Stimulated activated naive CD8-positive, alpha-beta T cell treated with anti-CD3 and anti-CD28 coated beads, Interleukin-15, Interleukin-2, amounts not matched to agents 100 U/mL and 50 U/mL, for 24 hours (primary cell): ENCODE results near the gene ADPRHL1.
A peak's percentile ranks its signal among the peaks of the same experiment; 100 is the strongest.
"Not testable (repeated sequence)": the region's sequence is repeated elsewhere in the genome, so short reads cannot be mapped to it uniquely, and the experiment has no call there.

ENCODE experiments used
- ATAC-seq: fragments of 150-1000 bp; cut with Tn5 transposase; one replicate; pipeline ENCODE4 v1.10.0; 2021
- DNase-seq: peaks from one replicate; pipeline ENCODE4 v3.0.0; 2021

Gene ADPRHL1

GRCh38 chr13:113454936-113455335 is 1.6 kb upstream of the ADPRHL1 start:
- ATAC-seq (no peak), DNase-seq (no peak)

DNA sequence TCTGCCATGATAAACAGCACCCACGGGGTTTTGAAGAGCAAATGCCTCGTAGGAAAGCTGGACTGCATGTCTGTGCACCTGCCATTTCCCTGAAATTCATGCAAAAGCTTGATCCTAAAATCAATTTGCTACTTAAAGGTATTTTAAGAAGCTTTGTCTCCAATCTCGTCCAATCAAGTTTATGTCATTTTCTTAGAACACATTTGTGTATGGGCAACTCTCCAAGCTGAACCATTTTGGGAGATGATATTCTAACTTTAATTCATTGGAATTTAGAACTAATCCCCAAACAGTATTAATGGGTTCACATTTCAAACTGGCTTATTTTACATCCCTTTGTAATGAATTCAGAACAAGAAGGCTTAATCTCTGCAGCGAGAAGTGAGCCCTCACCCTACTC is 822 bp downstream of the ADPRHL1 start:
- DNase-seq: no peak

DNA sequence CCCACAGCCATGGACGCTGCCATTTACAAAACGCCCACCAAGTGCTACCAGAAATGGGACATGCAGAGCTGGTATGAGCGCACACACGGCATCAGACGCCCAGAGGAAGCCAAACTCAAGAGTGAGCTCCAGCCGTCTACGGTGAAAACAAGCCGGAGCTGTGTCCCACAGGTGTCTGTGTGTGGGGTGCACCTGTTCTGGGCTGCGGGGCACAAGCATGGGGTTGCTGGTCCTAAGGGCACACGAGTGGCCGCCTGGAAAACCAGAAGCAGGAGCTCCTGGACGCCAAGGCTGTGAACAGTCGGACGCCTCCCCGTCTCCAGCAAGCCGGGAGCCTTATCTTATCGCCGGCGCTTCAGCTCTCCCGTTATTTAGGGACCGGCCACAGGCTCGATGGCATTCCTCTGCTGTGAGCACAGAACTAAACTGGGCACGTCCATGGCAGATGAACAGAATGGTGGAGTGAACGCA is 1.3 kb downstream of the ADPRHL1 start:
- no peak for DNase-seq
- ATAC-seq: no peak

More for the DNA sequence above, 822 bp downstream of the ADPRHL1 start:
- ATAC-seq: no peak

DNA sequence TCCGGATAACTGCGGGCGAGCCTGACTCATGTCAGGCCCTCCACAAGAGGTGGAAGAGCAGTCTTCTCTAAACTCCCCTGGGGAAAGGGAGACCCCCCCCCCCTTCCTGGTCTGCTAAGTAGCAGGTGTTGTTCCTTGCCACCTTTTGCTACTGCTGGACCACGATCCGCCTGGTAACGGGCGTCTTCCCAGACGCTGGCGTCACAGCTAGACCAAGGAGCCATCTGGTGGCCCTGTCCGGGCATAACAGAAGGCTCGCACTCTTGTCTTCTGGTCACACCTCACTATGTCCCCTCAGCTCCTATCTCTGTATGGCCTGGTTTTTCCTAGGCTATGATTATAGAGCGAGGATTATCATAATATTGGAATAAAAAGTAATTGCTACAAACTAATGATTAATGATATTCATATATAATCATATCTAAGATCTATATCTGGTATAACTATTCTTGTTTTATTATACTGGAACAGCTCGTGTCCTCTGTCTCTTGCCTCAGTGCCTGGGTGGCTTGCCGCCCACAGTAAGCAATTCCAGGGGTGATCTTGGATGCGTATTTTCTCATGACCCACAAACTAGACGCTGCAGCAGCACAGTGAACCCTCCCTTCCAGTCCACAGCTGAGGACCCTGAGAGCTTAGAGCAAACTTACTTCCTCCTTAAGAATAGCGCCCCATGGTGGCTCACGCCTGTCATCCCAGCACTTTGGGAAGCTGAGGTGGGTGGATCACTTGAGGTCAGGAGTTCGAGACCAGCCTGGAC is 2.2 kb downstream of the ADPRHL1 start:
- not testable (repeated sequence) for DNase-seq, ATAC-seq

DNA sequence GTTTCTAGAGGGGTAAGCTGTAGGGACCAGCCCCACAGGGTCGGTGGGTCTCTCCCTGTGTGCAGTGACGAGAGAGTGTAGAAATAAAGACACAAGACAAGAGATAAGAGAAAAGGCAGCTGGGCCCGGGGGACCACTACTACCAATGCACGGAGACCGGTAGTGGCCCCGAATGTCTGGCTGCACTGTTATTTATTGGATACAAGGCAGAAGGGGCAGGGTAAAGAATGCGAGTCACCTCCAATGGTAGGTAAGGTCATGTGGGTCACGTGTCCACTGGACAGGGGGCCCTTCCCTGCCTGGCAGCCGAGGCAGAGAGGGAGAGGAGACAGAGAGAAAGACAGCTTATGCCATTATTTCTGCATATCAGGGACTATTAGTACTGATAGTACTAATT is 2.9 kb downstream of the ADPRHL1 start:
- ATAC-seq, DNase-seq: not testable (repeated sequence)

- ATAC-seq: no peak
These were observed 3.5 kb downstream of the ADPRHL1 start for GRCh38 chr13:113449693-113450347.

GRCh38 chr13:113448885-113449692 is 4.2 kb downstream of the ADPRHL1 start:
- ATAC-seq: peak; percentile 82
- peak; percentile 56 for DNase-seq

More at GRCh38 chr13:113449693-113450347, 3.5 kb downstream of the ADPRHL1 start:
- DNase-seq: no peak

DNA sequence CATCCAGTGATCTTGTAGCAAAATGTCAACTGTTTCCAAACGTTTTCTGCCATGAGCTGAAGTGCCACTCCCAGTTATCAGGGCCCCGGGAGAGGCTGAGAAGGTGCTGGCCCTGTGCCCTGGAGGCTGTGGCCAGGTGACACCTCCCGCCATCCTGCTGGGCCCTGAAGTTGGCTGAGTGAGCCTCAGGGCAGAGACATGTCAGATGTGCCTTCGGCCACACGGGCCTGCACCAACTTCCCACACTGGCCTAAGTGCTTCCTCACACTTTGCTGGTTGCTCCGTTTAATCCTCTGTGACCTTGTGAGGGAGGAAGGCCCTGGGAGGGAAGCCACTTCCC is 4.8 kb downstream of the ADPRHL1 start:
- no peak for ATAC-seq
- no peak for DNase-seq

DNA sequence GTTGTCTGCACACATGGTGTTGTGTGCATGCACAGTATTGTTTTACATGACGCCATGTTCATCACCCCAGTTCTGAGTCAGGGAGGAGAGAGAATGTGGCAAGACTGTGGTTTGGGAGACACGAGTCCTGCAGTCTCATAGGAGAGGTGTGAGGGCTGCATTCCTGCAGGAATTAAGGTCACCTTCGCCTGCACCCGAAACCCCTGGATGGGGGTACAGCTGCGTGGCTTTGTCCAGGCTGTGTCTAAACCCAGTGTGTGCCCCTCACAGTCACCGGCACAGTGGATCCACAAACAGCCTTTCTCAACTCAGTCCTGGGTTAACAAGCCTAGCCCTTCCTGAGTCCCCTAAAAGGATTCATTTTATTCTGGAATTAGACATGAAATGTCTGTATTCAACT is 5.7 kb downstream of the ADPRHL1 start:
- ATAC-seq (no peak), DNase-seq (no peak)

DNA sequence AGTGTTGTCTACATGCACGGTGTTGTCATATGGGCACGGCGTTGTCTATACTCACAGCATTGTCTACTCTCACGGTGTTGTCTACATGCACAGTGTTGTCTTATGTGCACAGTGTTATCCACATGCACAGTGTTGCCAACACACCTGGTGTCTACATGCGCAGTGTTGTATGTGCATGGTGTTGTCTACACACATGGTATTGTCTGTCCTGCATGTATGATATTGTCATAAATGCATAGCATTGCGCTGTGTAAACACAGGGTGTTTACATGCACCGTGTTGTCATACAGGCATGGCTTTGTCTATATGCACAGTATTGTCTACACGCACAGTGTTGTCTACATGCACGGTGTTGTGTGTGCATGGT is 6.8 kb downstream of the ADPRHL1 start:
- ATAC-seq: no peak
- DNase-seq: no peak

DNA sequence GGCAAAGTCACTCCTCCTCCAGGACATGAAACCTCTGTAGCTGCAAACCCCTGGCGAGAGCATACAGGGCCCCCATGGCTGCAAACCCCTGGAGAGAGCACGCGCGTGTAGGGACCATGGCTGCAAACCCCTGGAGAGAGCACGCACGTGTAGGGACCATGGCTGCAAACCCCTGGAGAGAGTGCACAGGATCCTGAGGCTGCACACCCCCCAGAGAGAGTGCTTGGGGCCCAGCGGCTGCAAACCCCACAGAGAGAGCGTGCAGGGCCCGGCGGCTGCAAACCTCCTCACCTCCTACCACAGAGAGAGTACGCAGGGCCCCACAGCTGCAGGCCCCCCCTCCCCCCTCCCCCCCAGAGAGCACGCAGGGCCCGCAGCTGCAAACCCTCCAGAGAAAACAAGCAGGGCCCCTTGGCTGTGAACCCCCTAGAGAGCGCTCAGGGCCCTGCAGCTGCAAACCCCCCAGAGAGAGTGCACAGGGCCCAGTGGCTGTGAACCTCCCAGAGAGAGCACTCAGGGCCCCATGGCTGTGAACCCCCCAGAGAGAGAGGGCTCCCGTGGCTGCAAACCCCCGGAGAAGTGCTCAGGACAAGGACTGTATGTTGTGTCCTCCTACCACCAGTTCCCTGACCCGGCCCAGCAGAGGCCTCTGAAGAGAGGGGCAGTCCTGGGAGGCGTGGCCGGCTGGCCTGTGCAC is 7.3 kb downstream of the ADPRHL1 start:
- ATAC-seq (no peak), DNase-seq (no peak)

DNA sequence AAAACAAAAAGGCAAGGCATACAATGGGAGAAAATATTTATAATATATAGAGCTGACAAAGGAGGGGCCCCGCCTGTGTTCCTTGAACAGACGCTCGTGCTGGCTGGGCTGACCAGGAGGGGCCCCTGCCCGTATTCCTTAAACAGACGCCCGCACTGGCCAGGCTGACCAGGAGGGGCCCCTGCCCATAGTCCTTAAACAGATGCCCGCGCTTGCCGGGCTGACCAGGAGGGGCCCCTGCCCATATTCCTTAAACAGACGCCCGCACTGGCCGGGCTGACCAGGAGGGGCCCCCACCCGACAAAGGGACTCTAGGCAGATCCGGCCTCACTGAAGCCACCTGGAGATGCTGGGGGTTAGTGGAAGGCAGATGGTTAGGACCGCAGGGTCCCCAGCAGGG is 9.3 kb downstream of the ADPRHL1 start:
- DNase-seq (no peak), ATAC-seq (no peak)

DNA sequence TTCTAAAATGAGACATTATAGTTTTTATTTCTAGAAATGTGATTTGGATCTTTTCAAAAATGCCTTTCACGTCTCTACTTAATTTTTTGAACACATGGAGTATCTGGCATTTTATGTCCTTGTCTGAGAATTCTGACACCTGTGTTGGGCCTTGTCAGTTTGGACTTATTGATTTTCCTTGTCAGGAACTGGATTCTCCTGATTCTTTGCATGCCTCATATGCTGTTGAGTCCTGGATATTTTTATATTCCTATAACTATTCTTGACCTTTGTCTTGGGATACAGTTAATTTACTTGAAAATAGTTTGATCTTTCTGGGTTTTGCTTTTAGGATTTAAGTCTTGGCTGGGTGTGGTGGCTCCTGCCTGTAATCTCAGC is 10.3 kb downstream of the ADPRHL1 start:
- no peak for DNase-seq
- ATAC-seq: no peak

DNA sequence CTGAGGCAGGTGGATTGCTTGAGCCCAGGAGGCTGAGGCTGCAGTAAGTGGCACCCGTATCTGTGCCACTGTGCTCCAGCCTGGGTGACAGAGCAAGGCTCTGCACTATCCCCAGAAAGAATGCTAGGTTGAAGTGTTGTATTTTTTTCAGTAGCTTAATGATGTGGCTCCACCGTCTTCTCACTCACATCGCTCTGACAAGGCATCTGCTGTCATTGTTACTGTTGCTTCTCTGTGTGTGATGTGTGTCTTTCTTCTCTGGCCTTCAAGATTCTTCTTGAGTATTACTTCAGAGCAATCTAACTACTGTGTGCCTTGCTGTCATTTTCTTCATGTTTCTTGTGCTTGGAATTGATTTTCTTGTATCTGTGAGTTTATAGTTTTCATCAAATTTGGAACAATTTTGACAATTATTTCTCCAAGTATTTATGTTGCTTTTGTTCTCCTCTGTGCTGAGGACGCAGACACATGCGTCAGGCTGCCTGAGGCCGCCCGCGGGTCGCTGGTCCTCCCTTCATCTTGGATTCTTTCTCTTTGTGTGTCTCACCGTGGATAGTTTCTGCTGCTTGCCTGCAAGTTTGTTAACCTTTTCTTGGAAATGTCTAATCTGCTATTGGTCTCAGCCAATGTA is 10.8 kb downstream of the ADPRHL1 start:
- DNase-seq (no peak), ATAC-seq (no peak)

DNA sequence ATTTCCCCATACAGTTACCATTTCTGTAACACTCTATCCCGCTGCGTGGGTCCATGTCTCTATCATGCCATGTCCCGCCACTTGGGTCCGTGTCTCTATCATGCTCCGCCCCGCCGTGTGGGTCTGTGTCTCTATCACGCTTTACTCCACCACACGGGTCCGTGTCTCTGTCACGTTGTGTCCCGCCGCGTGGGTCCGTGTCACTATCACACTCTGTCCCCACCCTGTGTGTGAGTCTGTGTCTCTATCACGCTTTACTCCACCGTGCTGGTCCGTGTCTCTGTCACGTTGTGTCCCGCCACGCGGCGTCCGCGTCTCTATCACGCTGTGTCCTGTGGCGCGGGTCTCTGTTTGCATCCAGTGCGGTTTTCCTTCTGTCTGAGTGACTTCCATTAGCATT is 11.6 kb downstream of the ADPRHL1 start:
- no peak for DNase-seq
- ATAC-seq: no peak

- ATAC-seq: no peak
- DNase-seq: no peak
These were observed 15.8 kb downstream of the ADPRHL1 start for GRCh38 chr13:113437408-113438010.

- not testable (repeated sequence) for DNase-seq, ATAC-seq
These were observed 16.4 kb downstream of the ADPRHL1 start for GRCh38 chr13:113436866-113437265.

DNA sequence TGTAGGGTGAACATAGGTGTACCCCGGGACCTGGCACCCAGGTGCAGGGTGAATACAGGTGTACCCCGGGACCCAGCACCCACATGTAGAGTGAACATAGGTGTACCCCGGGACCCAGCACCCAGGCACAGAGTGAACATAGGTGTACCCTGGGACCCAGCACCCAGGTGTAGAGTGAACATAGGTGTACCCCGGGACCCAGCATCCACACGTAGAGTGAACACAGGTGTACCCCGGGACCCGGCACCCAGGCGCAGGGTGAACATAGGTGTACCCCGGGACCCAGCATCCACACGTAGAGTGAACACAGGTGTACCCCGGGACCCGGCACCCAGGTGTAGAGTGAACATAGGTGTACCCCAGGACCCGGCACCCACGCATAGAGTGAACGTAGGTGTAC is 17.4 kb downstream of the ADPRHL1 start:
- DNase-seq: not testable (repeated sequence)

GRCh38 chr13:113433391-113433916 is 19.8 kb downstream of the ADPRHL1 start:
- DNase-seq (no peak), ATAC-seq (no peak)

More for the DNA sequence above, 17.4 kb downstream of the ADPRHL1 start:
- ATAC-seq: not testable (repeated sequence)

DNA sequence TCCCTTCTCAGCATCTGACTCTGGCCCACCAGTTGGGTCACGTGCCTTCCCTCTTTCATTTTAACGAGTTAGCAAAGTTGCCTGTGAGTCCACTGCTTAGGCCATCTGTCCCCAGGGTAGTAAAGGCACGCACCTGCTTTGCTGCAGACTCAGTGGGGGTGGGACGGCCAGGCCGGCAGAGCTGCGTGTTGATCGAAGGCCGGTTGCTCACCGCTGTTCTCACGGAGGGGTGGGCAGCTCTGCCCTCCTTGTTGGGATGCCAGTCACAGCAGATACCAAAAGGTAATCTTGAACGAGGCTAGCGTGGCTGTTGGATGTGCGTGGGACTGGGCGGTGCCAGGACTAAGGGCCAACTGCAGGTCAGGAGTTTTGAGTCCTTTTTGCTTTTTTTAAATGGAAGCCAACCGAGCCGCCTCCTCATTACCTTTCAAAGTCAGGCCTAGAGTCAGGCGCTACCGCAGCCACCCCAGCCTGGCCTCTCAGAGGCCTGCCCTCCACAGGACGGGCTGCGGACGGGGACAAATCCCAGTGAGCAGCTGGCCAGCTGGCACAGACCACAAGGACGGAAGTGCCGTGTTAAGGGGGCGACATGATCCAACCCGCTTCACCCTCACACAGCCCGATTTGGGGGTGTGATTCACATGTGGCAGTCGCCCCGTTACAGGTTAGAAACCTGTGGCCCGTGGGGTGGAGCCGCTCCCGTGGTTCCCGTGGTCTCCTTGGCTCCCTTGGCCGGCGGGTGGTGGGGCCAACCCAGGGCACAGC is 20.6 kb downstream of the ADPRHL1 start:
- ATAC-seq: no peak
- no peak for DNase-seq
